ENCODE measurements around the gene CIDEC.
"Not testable (repeated sequence)": the region's sequence is repeated elsewhere in the genome, so short reads cannot be mapped to it uniquely, and the experiment has no call there.

The CIDEC gene

GRCh38 chr3:9901967-9902366, 21.9 kb upstream of the CIDEC start:
- DNase-seq (ENCODE audit: low spot score) = no peak

GRCh38 chr3:9900965-9901415, 20.9 kb upstream of the CIDEC start:
- DNase-seq (ENCODE audit: low spot score) = not testable (repeated sequence)

GRCh38 chr3:9899289-9899791, 19.3 kb upstream of the CIDEC start:
- no peak for DNase-seq (ENCODE audit: low spot score)

- DNase-seq (ENCODE audit: low spot score) = no peak
Observed at GRCh38 chr3:9898467-9899241, 18.6 kb upstream of the CIDEC start.

GRCh38 chr3:9897408-9898372, 17.6 kb upstream of the CIDEC start:
- DNase-seq (ENCODE audit: low spot score) = peak; percentile 65

- DNase-seq (ENCODE audit: low spot score) = not testable (repeated sequence)
Observed at GRCh38 chr3:9896755-9897407, 16.8 kb upstream of the CIDEC start.

- not testable (repeated sequence) for DNase-seq (ENCODE audit: low spot score)
Observed at GRCh38 chr3:9895715-9896114, 15.7 kb upstream of the CIDEC start.

- DNase-seq (ENCODE audit: low spot score) = no peak
Observed at GRCh38 chr3:9893739-9894138, 13.7 kb upstream of the CIDEC start.

GRCh38 chr3:9891072-9891622, 11.1 kb upstream of the CIDEC start:
- no peak for DNase-seq (ENCODE audit: low spot score)

GRCh38 chr3:9890249-9891071, 10.4 kb upstream of the CIDEC start, which contains the start of gene JAGN1:
Gene JAGN1 (plus strand): TSS chr3:9890610. CDS start chr3:9890723, 113 bp downstream.
- peak; percentile 86 for DNase-seq (ENCODE audit: low spot score)

GRCh38 chr3:9889405-9889804, 9.4 kb upstream of the CIDEC start:
- DNase-seq (ENCODE audit: low spot score) = no peak

- no peak for DNase-seq (ENCODE audit: low spot score)
Observed at GRCh38 chr3:9888540-9888939, 8.5 kb upstream of the CIDEC start.

- DNase-seq (ENCODE audit: low spot score) = no peak
Observed at GRCh38 chr3:9887480-9887879, 7.4 kb upstream of the CIDEC start.

GRCh38 chr3:9886328-9886727, 6.3 kb upstream of the CIDEC start:
- no peak for DNase-seq (ENCODE audit: low spot score)

GRCh38 chr3:9884555-9885165, 4.6 kb upstream of the CIDEC start:
- peak; percentile 84 for DNase-seq (ENCODE audit: low spot score)

- no peak for DNase-seq (ENCODE audit: low spot score)
Observed at GRCh38 chr3:9883706-9884554, 3.9 kb upstream of the CIDEC start.

GRCh38 chr3:9881441-9881840, 1.4 kb upstream of the CIDEC start:
- DNase-seq (ENCODE audit: low spot score) = no peak

- DNase-seq (ENCODE audit: low spot score) = no peak
Observed at GRCh38 chr3:9878700-9879099, 1.4 kb downstream of the CIDEC start.

GRCh38 chr3:9876991-9877390, 3.1 kb downstream of the CIDEC start:
- no peak for DNase-seq (ENCODE audit: low spot score)
